NT2/D1 (cell line): ENCODE results near the gene CKAP4.

Experiments
- DNase-seq: peaks from one replicate; pipeline ENCODE4 v3.0.0-alpha.2; 2011; ENCODE audit warnings: low read depth, low spot score
- H3K27me3 ChIP-seq: 2 replicates; pipeline ENCODE4 v1.6.0; 2011; ENCODE audit warnings: mild to moderate bottlenecking; ENCODE audit not compliant: insufficient read length, insufficient read depth
- H3K36me3 ChIP-seq: 2 replicates; pipeline ENCODE4 v1.6.1; 2011; ENCODE audit warnings: mild to moderate bottlenecking, low read length, mixed read lengths; ENCODE audit not compliant: insufficient read depth, insufficient read length
- H3K4me1 ChIP-seq: 2 replicates; pipeline ENCODE4 v1.5.1; 2011; ENCODE audit not compliant: insufficient read depth, insufficient read length
- H3K4me3 ChIP-seq: 2 replicates; pipeline ENCODE4 v1.5.1; 2011; ENCODE audit warnings: low read depth; ENCODE audit not compliant: insufficient read length
- H3K9ac ChIP-seq: 2 replicates; pipeline ENCODE4 v1.6.0; 2011; ENCODE audit warnings: low read depth; ENCODE audit not compliant: insufficient read length
- H3K9me3 ChIP-seq: 2 replicates; pipeline ENCODE4 v1.5.1; 2011; ENCODE audit warnings: mild to moderate bottlenecking, low read length; ENCODE audit not compliant: insufficient read depth
- SUZ12 ChIP-seq: IDR thresholded peaks from 2 replicates; pipeline ENCODE4 v1.6.1; 2011; ENCODE audit not compliant: insufficient read length, insufficient read depth; ENCODE audit errors: extremely low read depth
- YY1 ChIP-seq: IDR thresholded peaks from 2 replicates; pipeline ENCODE4 v1.6.1; 2011; ENCODE audit not compliant: insufficient read length, insufficient read depth
- ZNF274 ChIP-seq: IDR thresholded peaks from 2 replicates; pipeline ENCODE4 v1.6.1; 2011; ENCODE audit warnings: mild to moderate bottlenecking, low read depth, low read length

Gene CKAP4

GRCh38 chr12:106213662-106214061 is 34.2 kb downstream of the CKAP4 start:
- TF ChIP-seq SUZ12: no peak
- TF ChIP-seq ZNF274: no peak
- no peak for TF ChIP-seq YY1
- no peak for DNase-seq
- no peak overlapping the region for H3K4me3 ChIP-seq
- H3K9ac ChIP-seq: no peak overlapping the region
- H3K36me3 ChIP-seq: no peaks in the 10 kb centered on the region
- peaks cover 16% of the 10 kb centered on the region for H3K9me3 ChIP-seq
- H3K27me3 ChIP-seq: no peaks in the 10 kb centered on the region
- H3K4me1 ChIP-seq: no peaks in the 10 kb centered on the region

DNA sequence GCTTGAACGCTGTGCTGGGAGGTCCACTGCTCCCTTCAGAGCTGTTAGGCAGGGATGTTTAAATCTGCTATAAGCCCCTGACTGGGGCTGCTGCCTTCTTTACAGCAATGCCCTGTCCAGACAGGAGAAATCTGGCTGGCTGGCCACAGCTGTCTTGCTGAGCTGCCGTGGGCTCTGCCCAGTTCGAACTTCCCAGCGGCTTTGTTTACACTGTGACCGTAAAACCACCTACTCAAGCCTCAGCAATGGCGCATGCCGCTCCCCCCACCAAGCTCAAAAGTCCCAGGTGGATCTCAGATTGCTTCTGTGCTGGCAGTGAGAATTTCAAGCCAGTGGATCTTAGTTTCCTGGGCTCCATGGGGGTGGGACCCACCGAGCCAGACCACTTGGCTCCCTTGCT is 35.8 kb downstream of the CKAP4 start:
- H3K27me3 ChIP-seq: no peaks in the 10 kb centered on the region
- no peak for TF ChIP-seq ZNF274
- TF ChIP-seq SUZ12: no peak
- no peak for TF ChIP-seq YY1
- H3K4me3 ChIP-seq: no peak overlapping the region
- H3K4me1 ChIP-seq: no peaks in the 10 kb centered on the region
- no peak for DNase-seq
- no peak overlapping the region for H3K9ac ChIP-seq
- no peaks in the 10 kb centered on the region for H3K9me3 ChIP-seq
- no peaks in the 10 kb centered on the region for H3K36me3 ChIP-seq

DNA sequence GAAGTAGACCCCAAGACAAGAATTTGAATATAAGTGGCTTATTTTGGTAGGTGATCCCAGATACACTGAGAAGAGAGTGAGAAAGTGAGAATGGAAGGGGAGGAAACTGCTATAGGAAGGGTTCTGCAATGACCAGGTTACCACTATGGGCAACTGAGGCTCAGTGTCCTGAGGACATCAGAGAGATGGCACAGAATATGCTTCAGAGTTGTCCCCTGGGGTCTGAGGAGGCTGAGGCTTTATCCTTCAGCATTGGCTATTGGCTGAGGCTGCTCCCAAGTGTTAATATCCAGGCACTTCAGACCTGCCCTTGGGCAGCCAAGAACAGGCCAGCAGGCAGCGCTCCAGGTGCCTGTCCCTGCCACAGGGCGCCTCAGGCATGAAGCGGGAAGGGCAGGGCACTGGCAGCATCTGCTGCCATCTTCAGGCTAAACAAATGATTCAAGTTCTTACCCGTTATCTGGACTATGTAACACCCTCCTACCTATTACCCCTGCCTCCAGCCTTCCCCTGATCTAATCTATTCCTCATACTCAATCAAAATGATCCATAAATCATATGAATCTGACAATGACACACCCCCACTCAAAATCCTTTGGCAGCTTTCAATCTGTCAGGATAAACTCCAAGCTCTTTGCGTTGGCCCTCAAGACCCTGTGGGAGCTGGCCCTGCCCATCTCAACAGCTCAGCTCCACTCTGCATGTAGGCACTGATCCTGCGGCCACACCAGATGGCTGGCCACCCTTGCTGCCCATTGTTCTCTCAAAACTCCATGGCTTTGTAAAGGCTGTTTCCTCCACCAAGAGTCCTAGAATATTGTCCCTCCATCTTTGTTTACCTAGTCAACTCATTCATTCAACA is 42.4 kb downstream of the CKAP4 start:
- Histone ChIP-seq H3K27me3 (no peaks in the 10 kb centered on the region), H3K9me3 (no peaks in the 10 kb centered on the region), H3K4me3 (no peak overlapping the region), H3K4me1 (no peaks in the 10 kb centered on the region), H3K9ac (no peak overlapping the region), H3K36me3 (no peaks in the 10 kb centered on the region)
- TF ChIP-seq YY1 (no peak), SUZ12 (no peak), ZNF274 (no peak)
- no peak for DNase-seq

DNA sequence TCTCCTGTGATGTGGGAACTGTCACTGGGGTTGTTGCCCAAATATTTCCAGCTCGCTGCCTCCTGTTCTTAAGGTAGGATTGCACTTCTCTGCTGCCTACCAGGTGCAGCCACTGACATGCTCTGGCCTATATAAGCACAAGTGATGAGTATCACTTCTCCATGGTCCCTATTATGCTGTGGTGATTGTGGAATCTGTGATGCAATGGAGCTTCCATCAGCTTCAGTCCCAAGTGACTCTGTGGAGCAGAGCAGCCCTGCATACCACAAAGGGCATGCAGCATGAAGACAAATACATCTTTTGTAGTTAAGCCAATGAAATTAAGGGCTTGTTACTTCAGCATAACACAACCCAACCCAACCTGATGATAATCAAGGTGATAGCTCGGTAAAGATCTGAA is 43.5 kb downstream of the CKAP4 start:
- H3K9me3 ChIP-seq: no peaks in the 10 kb centered on the region
- H3K4me3 ChIP-seq: no peak overlapping the region
- no peak for TF ChIP-seq YY1
- no peak for TF ChIP-seq ZNF274
- TF ChIP-seq SUZ12: no peak
- no peak overlapping the region for H3K9ac ChIP-seq
- DNase-seq: no peak
- H3K27me3 ChIP-seq: no peaks in the 10 kb centered on the region
- no peaks in the 10 kb centered on the region for H3K4me1 ChIP-seq
- no peaks in the 10 kb centered on the region for H3K36me3 ChIP-seq

- no peak for TF ChIP-seq ZNF274
- Histone ChIP-seq H3K4me1 (no peaks in the 10 kb centered on the region), H3K27me3 (no peaks in the 10 kb centered on the region), H3K36me3 (no peaks in the 10 kb centered on the region), H3K4me3 (no peak overlapping the region), H3K9ac (no peak overlapping the region), H3K9me3 (no peaks in the 10 kb centered on the region)
- no peak for DNase-seq
These were observed 49.8 kb downstream of the CKAP4 start for GRCh38 chr12:106197906-106198623.

- no peaks in the 10 kb centered on the region for H3K4me1 ChIP-seq
- no peaks in the 10 kb centered on the region for H3K27me3 ChIP-seq
- no peaks in the 10 kb centered on the region for H3K9me3 ChIP-seq
- TF ChIP-seq ZNF274: no peak
- TF ChIP-seq SUZ12: no peak
- no peak for TF ChIP-seq YY1
- no peaks in the 10 kb centered on the region for H3K36me3 ChIP-seq
- H3K9ac ChIP-seq: no peak overlapping the region
- no peak for DNase-seq
- H3K4me3 ChIP-seq: no peak overlapping the region
These were observed 52.2 kb downstream of the CKAP4 start for GRCh38 chr12:106195621-106196027.

DNA sequence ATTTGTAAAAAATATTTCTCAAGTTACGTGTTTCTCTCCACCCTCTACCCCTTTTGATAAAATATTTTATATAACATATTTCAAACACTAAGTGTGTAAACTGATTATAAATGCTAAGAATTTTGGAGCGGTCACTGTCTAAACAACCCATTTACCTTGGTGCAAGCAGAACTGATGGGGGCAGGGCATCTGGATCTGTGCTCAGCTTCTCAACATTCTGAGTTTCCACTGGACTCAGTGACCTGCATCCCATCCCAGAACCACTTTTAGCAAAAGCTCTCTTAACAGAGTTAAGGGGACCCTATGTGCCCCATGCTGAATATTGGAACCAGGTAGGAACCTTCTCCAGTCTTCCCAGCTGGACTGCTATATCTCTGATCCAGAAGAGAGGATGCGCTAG is 53.5 kb downstream of the CKAP4 start:
- H3K9me3 ChIP-seq: no peaks in the 10 kb centered on the region
- TF ChIP-seq YY1 (no peak), SUZ12 (no peak), ZNF274 (no peak)
- no peaks in the 10 kb centered on the region for H3K36me3 ChIP-seq
- no peaks in the 10 kb centered on the region for H3K27me3 ChIP-seq
- DNase-seq: no peak
- no peak overlapping the region for H3K9ac ChIP-seq
- no peaks in the 10 kb centered on the region for H3K4me1 ChIP-seq
- no peak overlapping the region for H3K4me3 ChIP-seq
